NCI-H2029 treated with DMSO at 0.1 percent for 48 hours (cell line): Measurements from ENCODE around the gene ZCCHC12.
"Not testable (repeated sequence)": the region's sequence is repeated elsewhere in the genome, so short reads cannot be mapped to it uniquely, and the experiment has no call there.

Source experiments
- DNase-seq: peaks from one replicate; lab custom pipeline; 2025; lab: John Stamatoyannopoulos, UW

ZCCHC12 gene

DNA sequence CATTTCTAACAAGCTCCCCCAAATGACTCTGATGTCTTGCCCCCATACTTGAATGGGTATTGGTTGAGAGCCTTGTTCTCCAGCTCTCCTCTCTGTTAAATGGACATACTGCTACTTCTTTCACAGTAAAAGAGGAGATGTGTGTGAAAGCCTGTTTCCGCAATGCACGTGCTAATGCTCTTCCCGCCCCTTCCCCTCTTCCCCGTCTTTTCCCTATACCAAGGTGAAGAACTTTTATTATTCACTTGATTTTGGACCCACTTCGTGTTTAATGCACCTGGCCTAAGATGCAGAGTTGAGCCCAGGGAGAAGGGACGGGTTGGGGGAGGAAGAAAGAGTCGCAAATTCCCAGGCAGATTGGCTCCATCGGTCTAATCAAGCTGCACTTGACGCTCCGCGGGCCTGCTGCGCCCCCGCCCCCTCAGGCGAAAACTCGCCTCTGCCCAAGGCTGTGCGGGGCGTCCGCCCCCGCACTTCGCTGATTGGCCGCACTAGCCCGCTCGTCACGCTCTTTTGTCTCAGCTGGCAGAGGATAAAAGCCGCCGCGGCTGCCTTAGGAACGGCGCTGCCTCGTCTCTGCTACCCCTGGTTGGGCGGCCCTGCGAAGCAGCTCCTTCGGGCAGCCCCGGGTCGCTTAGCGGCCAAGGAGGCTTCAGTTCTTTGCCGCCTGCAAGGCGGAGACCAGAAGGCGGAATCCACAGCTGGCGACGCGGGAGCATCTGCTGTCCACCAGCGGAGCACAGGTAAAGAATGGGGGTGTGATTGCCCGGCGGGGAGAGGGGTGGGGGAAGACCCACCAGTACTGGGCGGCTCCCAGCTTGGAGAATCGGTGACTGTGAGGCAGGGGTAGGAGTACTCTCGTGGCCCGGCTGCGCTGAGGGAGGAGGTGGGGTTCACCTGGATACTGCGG lies at the start of gene ZCCHC12:
TSS of gene ZCCHC12 (plus strand) at position 562 of the 910 bp plus-strand sequence. CDS start 1,421 bp downstream, outside the sequence.
- DNase-seq: peak; percentile 13

GRCh38 chrX:118779581-118779980 lies 44.0 kb upstream of the ZCCHC12 start:
- no peak for DNase-seq

DNA sequence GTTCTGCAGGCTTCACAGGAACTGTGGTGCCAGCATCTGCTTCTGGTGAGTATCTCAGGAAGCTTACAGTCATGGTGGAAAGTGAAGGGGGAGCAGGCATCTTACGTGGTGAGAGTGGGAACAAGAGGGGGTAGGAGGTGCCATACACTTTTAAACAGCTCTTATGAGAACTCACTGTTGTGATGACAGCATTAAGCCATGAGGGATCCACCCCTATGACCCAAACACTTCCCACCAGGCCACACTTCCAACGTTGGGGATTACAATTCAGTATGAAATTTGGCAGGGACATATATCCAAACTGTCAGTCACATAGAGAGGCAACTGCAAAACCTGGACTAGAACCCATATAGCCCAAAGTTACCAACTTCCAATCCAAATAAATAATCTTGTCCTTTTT lies 43.1 kb upstream of the ZCCHC12 start:
- DNase-seq: no peak

- DNase-seq: no peak
Measured at GRCh38 chrX:118780911-118781310, 42.7 kb upstream of the ZCCHC12 start.

- DNase-seq: no peak
Measured at GRCh38 chrX:118795528-118796280, 27.9 kb upstream of the ZCCHC12 start.

DNA sequence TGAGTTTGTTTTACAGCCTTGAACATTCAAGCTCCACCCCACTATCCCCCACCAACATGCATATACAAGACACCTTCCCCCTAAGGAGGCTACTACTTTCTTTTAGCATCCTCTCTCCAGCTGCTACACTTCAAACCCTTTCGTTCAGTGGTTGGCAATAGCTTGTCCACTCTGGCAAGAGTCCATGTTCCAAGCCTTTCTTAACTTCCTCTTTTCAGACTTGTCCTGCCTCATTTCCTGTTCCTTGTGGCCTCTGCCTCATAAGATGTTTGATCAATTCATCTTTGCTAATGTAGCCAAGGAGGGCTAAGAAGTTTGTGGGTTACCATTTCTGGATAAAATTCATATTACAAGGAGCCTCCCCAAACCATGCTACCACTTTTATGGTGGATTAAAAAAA lies 20.8 kb upstream of the ZCCHC12 start:
- no peak for DNase-seq

GRCh38 chrX:118807151-118808017 lies 16.2 kb upstream of the ZCCHC12 start:
- DNase-seq: peak; percentile 15

DNA sequence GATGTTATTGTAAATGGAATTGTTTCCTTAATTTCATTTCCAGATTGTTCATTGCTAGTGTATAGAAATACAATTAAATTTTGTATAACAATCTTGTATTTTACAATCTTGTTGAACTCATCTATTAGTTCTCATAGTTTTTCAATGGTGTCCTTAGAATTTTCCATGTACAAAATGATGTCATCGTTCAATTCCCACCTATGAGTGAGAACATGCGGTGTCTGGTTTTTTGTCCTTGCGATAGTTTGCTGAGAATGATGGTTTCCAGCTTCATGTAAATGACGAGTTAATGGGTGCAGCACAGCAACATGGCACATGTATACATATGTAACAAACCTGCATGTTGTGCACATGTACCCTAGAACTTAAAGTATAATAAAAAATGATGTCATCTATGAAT lies 6.4 kb upstream of the ZCCHC12 start:
- not testable (repeated sequence) for DNase-seq

- DNase-seq: no peak
Measured at GRCh38 chrX:118824173-118824730, 628 bp downstream of the ZCCHC12 start.

DNA sequence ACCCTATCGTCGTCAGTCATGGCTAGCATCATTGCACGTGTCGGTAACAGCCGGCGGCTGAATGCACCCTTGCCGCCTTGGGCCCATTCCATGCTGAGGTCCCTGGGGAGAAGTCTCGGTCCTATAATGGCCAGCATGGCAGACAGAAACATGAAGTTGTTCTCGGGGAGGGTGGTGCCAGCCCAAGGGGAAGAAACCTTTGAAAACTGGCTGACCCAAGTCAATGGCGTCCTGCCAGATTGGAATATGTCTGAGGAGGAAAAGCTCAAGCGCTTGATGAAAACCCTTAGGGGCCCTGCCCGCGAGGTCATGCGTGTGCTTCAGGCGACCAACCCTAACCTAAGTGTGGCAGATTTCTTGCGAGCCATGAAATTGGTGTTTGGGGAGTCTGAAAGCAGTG lies 1.6 kb downstream of the ZCCHC12 start:
- DNase-seq: no peak

GRCh38 chrX:118839334-118839958 lies 15.8 kb downstream of the ZCCHC12 start:
- DNase-seq: no peak

- DNase-seq: peak; percentile 40
Measured at GRCh38 chrX:118847676-118848075, 24.1 kb downstream of the ZCCHC12 start.

GRCh38 chrX:118853596-118853995 lies 30.0 kb downstream of the ZCCHC12 start:
- no peak for DNase-seq

- no peak for DNase-seq
Measured at GRCh38 chrX:118855681-118856310, 32.2 kb downstream of the ZCCHC12 start.

DNA sequence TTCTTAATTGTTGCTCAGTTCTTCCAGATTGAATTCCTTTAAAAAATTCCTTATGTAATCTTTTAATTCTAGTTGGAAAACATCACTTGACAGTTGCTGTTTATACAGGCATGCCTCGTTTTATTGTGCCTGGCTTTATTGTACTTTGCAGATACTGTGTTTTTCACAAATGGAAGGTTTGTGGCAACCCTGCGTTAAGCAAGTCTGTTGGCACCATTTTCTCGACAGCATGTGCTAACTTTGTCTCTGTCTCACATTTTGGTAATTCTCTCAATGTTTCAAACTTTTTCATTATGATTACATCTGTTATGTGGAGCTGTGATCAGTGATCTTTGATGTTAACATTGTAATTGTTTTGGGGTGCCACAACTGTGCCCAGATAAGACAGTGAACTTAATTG lies 33.4 kb downstream of the ZCCHC12 start:
- no peak for DNase-seq

GRCh38 chrX:118861338-118861737 lies 37.7 kb downstream of the ZCCHC12 start:
- DNase-seq: no peak

- no peak for DNase-seq
Measured at GRCh38 chrX:118862091-118862490, 38.5 kb downstream of the ZCCHC12 start.

DNA sequence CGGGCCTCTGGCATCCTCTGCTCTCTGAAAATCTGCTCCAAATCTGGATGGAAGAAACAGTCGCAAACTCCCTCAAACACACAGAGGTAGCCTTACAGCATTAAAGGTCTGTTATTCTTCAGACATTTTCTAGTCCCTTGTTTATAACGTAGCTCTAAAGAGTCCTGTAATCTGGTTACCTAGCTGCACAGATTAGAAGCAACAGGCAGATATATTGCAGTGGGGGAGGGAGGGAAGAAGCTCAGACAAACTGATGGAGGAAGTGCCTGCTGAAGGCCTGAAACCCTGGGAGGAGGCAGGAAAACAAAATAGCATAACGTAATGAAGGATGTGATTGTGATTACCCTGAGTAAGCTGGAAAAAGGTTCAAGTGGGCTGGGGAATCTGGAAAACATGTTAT lies 39.4 kb downstream of the ZCCHC12 start:
- no peak for DNase-seq

GRCh38 chrX:118864063-118864635 lies 40.5 kb downstream of the ZCCHC12 start:
- DNase-seq: no peak

DNA sequence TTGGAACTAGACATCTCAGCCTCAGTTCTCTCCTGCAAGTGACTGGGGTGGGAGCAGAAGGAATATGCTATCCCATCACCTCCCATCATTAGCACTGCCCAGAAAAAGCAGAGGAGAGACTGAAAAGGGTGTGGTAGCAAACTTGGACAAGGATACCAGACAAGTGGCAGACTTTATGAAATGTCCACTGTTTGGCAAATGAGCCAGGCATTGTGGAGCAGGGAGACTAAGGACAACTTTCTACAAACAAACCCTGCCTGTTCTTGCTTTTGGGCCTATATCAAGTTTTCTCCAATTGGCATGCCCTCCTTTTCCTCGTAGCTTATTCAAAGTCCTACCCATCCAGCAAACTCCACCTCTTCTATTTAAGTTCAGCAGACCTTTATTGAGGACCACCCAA lies 41.6 kb downstream of the ZCCHC12 start:
- DNase-seq: no peak
